Femur (tissue), 1 donor: ENCODE measurements around the gene VSIG4.

Experiments used
- DNase-seq: peaks from one replicate; pipeline ENCODE4 v3.0.0-alpha.2; 2017

VSIG4 gene

DNA sequence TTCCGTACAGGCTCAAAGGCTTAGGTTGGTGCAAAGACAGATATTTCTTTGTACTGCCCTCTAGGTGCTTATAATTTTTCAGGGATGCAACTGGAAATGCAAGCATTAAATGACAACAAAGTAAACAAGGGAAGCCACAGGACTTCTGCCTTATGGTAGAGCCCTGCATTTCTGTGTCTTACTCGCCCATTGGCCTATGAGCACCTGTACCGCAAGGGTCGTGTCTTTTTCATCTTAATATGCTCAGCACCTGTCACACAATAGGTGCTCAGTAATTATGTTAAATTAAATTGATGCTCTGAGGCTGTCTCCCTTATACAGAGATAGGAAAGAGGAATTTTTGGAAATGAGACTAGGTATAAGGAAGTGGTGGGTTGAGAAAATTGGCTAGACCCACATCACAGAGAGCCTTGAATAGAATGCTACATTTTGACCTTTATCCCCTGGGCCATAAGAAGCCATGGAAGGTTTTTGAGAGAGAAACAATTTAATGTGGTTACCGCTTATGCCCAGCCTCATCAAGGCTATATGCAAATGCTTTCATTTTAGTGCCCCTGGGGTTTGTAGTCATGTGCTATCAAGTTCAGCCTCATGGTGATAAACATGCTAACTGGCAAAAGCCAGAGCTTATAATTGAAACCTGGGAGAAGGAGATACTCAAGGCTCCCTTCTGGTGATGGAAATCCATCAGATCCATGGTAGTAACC is 16.3 kb downstream of the VSIG4 start:
- no peak for DNase-seq

- no peak for DNase-seq
Observed at GRCh38 chrX:66022632-66023384, 17.1 kb downstream of the VSIG4 start.

DNA sequence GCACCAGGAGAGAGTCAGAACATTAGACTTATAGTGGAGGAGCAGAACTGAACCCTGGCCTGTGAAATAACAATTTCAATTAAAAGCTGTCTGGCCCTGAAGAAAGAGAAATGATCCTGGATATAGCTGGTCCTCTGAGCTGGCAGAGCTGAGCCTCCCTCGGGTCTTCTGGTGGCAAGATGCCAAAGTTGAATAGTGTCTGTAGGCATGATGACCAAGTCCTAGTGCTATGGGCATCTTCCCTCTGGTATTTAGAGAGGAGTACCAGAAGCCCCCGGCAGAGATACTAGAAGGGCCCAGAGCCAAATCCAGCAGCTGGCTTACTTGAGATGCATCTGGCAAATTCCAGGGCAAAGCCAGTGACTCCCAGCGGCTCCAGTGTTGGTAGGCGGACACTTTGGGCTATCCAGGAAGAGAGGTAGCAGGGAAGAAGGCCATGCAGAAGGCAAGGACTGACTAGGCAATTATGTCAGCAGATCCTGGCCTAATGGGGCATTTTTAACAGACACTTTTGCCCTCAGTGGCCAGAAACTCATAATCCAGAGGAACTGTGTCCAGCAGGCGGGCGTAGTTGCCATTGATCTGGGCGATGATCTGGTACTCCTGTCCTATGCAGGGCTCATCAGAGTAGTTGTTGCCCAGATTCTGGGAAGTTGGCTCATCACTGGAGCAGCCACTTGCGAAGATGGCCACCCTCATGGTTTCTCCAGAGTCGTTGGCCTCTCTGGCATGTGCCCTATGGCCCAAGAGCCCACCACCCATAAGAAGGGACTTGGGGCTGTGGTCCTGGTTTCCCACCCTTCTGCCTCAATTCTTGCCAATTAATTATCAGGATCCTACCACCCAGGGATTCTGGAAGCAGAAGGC is 17.9 kb downstream of the VSIG4 start:
- no peak for DNase-seq

GRCh38 chrX:66021401-66021764 is 18.5 kb downstream of the VSIG4 start:
- no peak for DNase-seq

DNA sequence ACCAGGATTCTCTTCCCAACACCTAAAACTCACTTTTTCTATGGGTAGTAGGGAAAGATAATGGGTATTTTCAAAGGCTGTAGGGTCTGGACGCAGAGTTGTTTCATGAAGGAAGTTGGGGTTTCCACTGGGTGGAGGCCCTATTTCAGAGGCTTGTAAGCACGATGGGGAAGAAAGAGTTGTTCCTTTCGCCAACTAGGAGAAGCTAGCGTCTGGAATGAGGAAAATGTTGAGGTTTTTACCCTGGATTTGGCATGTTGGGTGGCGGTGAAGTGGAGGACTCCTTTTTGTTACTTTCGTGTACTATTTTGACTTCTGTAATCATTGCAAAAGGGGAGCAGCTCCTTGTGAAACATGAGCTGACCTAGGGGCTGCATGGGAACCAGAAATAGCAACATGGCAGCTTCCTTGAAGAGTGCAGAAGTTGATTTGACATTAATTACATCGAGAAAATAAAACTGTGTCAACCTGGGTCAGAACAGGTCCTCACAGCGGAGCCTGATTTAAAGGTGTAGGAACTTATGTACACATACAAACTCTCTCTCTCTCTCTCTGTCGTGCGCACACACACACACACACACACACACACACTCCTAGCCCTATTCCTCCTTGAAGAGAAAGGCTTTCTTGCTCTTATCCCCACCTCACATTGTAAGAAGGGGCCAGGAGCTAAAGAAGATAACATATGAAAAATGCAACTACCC is 19.1 kb downstream of the VSIG4 start:
- no peak for DNase-seq

DNA sequence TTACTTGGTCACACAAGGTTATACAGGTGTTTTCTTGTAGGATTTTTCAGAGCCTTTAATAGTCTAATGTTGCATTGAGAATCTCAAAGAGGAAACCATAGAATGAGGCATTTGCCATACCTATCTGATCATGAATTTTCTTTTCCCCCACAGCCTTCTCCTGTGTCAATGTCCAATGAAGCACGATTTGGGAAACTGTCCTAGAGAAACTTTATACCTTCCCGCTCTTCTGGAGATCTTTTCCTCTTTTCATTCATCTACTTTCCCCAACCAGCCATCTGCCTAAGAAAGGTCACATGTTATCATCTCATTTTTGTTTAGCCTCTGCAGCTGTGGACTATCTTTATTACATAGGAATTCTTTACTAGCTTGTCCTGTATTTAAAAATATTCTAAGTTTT is 19.9 kb downstream of the VSIG4 start:
- DNase-seq: no peak

- no peak for DNase-seq
Observed at GRCh38 chrX:66019310-66019652, 20.6 kb downstream of the VSIG4 start.

- DNase-seq: no peak
Observed at GRCh38 chrX:66018585-66019309, 21.1 kb downstream of the VSIG4 start.

- no peak for DNase-seq
Observed at GRCh38 chrX:66017659-66018170, 22.2 kb downstream of the VSIG4 start.

DNA sequence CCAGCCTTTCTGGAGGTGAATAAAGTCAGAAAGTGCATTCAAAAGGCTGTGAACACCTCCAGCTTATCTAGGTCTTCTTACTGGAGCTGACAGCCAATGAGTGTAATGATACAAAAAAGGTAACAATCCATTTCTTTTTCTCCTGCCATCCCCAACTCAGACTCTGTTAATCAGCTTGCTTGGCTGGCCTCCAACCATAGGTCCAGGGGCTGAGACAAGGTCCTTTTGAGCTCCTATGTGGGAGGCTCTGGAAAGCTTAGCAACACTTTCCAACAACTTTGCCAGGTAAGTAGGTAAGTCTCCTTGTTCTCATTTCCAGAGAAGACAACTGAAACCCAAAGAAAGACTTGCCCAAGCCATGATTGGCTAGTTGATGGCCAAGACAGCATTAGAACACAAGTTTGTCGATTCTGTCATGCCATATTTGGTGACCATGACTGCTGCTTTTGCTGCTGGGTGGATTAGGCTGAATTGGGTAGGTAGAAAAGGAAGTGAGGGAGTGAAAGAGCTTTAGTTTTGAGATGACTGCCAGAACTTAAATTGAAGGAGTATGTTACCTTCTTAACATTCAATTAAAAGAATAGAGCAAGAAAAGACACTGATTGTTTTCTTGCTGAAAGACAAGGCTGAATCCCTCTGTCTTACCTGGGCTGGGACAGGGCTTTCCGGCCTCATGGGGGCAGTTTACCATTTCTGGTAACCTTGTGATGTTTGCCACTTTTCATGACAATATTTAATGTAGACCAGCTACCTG is 22.8 kb downstream of the VSIG4 start:
- DNase-seq: no peak

DNA sequence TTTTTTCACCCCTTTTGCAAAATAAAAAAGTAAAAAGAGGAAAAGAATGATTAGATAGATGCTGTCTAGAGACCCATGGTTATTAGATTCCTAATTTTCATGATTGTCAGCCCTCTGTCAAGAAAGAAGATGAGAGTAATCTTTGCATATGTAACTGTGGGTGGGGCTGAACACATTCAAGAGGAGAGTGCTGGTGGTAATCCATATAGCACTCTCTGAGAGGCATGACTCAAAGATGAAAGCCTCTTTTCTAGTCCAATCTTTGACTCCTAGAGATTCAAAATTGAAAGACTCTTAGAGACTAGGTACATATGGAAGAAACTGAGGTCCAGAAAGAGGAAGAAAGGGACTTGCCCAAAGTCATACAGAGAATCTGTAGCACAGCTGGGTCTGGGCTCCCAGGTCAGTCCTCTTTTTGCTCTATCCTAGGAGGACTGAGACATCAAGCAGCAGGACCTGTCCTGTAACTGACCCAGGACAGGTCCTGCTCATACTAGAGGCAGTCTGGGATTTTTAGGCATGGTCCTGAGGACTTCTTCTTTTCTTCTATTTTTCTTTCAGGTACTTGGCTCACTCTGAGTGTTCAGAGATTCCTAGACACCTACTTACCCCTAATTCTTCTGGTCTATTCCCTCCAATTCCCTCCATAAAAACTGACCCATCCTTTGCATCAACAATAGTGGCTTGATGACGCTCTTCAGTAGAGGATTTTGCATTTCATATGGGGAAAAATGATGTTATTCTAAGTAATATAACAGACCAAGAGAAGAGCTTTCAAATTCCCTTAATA is 23.8 kb downstream of the VSIG4 start:
- DNase-seq: no peak

DNA sequence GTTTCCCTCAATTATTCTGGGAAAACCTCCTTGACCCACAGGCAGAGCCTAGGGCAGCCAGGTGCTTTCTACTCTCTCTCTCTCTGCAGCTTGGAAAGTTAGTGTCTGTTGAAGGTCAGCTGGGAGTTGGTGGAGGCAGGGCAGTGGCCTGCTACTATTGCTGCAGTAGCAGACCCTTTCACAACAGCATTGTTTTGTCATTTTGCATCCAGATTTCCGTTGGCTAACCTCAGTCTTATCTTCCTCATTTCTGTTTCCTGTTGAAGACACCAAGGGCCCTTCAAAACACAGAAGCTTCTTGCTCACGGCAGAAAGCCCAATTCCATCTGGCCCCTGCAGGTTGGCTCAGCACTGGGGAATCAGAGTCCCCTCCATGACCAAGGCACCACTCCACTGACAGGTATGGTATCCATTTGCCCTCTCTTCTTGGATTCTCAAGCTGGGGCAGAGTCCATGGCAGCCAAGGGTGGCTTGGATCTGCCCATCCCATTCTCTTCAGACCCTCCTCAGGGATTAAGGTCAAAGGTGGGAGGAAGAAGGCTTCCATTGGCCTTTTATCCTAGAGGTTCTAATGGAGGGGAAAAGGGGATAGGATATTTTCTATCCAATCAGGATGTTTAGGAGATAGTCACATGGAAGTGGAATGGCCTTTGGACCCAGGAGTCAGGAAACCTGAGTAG is 24.6 kb downstream of the VSIG4 start:
- DNase-seq: peak; percentile 55

GRCh38 chrX:66014556-66014955 is 25.3 kb downstream of the VSIG4 start:
- no peak for DNase-seq

DNA sequence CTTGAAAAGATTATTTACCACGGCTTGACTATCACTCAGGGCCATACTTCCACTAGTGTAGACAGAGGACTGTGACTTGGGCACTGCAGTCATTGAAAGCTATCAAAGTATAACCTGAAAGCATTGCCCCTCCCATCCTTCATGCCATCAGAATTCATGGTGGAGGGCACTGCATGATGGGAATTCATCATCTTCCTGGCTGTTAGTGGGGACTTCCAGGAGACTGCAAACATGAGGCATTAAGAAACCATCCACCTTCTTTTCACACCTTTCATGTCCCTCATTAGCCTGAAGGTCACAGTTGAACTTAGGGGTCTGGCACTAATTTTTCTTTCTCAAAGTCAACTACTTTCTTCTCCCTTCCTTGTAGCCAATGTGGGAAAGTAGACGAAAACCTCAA is 25.8 kb downstream of the VSIG4 start:
- no peak for DNase-seq

- DNase-seq: no peak
Observed at GRCh38 chrX:66013194-66013816, 26.6 kb downstream of the VSIG4 start.

DNA sequence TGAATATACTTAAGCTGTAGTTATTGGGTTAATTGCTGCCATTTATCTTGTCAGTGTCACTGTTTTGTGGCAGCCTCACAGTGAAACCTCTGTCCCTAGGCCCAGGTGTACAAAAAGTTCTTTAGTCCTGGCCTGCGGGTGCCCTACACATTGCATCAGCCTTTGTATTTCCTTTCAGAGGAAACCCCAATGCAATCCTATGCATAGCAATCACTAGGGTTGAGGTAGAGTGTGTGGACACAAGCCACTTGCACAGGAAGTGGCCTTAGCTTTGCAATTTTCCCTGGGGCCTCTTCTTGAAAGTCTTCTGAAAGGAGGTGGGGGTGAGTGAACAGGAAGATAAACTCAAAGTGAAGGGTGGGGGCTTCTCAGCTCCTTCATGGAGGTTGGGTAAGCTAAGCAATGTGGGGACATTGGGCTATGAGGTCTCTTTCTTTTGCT is 27.8 kb downstream of the VSIG4 start:
- DNase-seq: no peak

GRCh38 chrX:66009231-66009845 is 30.5 kb downstream of the VSIG4 start:
- DNase-seq: no peak

DNA sequence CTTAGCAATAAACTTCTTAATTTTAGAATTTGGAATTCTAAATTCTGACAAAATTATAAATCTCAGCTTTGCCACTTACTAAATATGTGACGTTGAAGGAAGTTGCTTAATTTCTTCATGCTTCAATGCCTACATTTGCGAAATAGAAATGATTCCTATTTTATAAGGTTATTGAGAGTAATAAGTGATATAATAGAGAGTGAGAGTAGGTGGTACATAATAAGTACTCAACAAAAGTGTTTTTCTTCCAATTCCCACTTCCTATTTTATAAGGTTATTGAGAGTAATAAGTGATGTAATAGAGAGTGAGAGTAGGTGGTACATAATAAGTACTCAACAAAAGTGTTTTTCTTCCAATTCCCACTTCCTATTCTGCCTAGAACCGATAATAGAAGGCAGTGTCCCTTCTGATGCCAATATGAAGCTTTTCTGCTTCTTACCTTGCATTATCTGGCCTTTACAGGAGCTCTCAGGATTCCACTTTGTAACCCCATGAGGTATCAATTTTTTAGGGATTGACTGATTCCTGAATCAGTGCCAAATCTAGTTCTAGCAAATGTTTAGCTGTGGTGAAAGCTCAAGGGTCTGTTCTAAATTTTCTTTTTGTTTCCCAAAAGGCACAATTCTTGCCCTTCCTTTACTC is 31.4 kb downstream of the VSIG4 start:
- DNase-seq: no peak
